SH-SY5Y (cell line): Measurements from ENCODE around the gene COL1A2.

ENCODE experiments used
- GATA2 ChIP-seq: IDR thresholded peaks from 2 replicates; pipeline ENCODE4 v1.6.1; 2011; ENCODE audit warnings: mild to moderate bottlenecking, low read depth, low read length
- GATA3 ChIP-seq: IDR thresholded peaks from 2 replicates; pipeline ENCODE4 v1.6.1; 2011; ENCODE audit warnings: low read depth, mild to moderate bottlenecking, low read length, moderate library complexity

DNA sequence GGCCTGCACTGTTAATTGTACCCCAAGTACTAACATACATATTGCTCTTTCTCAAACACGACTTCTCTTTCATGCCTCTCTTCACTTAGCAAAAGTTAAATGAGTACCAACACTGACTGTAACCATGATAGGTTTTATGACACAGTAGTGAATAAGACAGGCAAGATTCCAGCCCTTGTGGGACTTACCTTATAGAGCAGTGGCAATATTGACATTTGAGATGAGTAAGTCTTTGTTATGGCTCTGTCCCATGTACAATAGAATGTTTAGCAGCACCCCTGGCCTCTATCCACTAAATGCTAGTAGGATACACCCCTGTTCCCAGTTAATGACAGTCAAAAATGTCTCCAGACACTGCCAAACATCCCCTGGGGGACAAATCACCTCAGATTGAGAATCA is 11.9 kb upstream of the COL1A2 start:
- TF ChIP-seq GATA2 (no peak), GATA3 (no peak)
